ENCODE data around the gene LRRC46.

Gene LRRC46

DNA sequence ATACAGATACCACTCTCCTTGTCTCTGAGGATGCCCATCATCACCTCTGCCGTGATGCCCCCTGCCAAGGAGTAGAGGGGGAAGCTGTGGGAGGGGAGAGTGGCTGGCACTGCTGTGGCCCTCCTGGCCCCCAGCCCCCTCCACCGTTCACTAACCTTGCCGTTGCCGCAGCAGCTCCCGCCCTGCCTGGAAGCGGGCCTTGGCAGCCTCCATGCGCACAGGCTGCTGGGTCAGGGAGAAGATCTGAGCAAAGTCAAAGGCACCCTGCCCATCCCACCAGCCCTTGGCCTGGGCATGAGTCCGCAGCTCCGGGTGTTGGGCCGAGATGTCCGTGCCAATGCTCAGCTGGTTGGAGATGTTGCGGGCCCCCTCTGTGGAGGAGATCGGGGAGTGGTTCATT is 7.2 kb downstream of the LRRC46 start:
- H3K27ac Mint-ChIP-seq = no peak overlapping the region
- H3K9me3 Mint-ChIP-seq = no peaks in the 10 kb centered on the region
- no peak for DNase-seq (ENCODE audit: low spot score in 2 of 2)
- ATAC-seq = no peak
- H3K4me3 Mint-ChIP-seq = no peak overlapping the region
- H3K36me3 Mint-ChIP-seq = peaks cover 6% of the 10 kb centered on the region
- H3K4me1 Mint-ChIP-seq = peaks cover 48% of the 10 kb centered on the region

DNA sequence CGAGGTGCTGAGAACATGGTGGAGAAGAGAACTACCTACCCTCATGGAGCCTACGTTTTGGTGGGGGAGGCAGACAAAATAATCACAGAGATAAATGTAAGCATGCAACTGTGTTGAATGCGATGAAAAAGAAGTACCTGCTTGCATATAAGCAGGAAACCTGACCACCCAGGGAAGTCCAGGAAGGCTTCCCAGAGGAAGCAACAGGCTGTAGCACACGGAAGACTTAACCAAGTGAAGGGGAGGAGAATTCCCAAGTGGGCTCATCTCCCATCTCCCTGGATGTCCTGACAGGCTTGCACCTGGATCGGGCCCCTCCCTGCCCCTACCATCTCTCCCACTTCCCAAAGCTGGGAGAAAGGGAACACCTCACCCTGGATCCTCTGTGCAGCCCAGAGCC is 7.6 kb downstream of the LRRC46 start:
- DNase-seq (ENCODE audit: low spot score in 2 of 2) = no peak
- no peak for ATAC-seq
- H3K36me3 Mint-ChIP-seq = peaks cover 6% of the 10 kb centered on the region
- H3K4me1 Mint-ChIP-seq = peaks cover 44% of the 10 kb centered on the region
- H3K9me3 Mint-ChIP-seq = no peaks in the 10 kb centered on the region
- no peak overlapping the region for H3K27ac Mint-ChIP-seq
- H3K4me3 Mint-ChIP-seq = no peak overlapping the region

- peaks cover 35% of the 10 kb centered on the region for H3K4me1 Mint-ChIP-seq
- H3K27ac Mint-ChIP-seq = peak overlapping the region; percentile 98
- ATAC-seq = no peak
- no peaks in the 10 kb centered on the region for H3K9me3 Mint-ChIP-seq
- H3K36me3 Mint-ChIP-seq = peaks cover 6% of the 10 kb centered on the region
- H3K4me3 Mint-ChIP-seq = peak overlapping the region; percentile 97
- no peak for DNase-seq (ENCODE audit: low spot score in 2 of 2)
Observed at GRCh38 chr17:47840001-47840741, 8.7 kb downstream of the LRRC46 start.

DNA sequence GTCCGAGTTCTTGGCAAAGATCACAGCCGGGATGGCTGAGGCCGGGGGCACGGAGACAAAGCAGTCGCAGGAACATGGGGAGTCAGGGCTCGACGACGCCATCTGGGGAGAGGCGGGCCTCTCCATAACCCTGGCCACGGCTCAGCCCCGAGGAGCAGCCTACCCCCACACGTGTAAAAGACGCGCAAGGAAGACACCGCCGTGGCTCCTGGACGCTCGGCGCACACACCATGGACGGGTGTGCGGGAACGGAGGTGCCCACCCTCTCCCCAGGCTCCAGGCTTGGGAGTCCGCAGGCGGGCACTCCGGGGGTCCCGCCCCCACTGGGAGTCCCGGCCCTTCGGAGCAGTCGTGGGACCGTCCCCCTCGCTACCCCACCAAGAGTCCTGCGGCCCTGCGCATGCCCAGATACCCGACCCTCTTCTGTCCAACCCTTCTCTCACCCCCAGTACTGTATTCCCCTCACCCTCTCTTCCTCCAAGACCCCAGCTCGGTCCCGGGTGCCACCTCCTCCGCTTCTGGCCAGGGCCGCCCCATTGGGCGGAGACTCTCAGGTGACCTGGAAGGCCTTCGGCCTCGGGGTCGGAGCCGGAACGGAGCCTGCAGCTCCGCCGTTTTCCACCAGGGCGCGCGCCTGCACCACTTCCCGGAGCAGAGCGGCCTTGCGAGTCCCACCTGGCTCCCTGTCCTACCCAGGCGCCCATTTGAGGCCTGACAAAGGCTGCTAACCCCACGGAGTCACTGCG is 9.4 kb downstream of the LRRC46 start, which contains the start of gene SCRN2:
SCRN2 (minus strand) TSS at position 532 of the 746 bp plus-strand sequence; CDS start at position 102, 430 bp downstream.
- DNase-seq (ENCODE audit: low spot score in 2 of 2) = peak; percentile 97 to 99
- peaks cover 6% of the 10 kb centered on the region for H3K36me3 Mint-ChIP-seq
- no peaks in the 10 kb centered on the region for H3K9me3 Mint-ChIP-seq
- H3K4me3 Mint-ChIP-seq = peak within 1 kb of the TSS; percentile 97
- peak within 1 kb of the TSS; percentile 98 for H3K27ac Mint-ChIP-seq
- H3K4me1 Mint-ChIP-seq = peaks cover 29% of the 10 kb centered on the region
- peak; percentile 95 for ATAC-seq

DNA sequence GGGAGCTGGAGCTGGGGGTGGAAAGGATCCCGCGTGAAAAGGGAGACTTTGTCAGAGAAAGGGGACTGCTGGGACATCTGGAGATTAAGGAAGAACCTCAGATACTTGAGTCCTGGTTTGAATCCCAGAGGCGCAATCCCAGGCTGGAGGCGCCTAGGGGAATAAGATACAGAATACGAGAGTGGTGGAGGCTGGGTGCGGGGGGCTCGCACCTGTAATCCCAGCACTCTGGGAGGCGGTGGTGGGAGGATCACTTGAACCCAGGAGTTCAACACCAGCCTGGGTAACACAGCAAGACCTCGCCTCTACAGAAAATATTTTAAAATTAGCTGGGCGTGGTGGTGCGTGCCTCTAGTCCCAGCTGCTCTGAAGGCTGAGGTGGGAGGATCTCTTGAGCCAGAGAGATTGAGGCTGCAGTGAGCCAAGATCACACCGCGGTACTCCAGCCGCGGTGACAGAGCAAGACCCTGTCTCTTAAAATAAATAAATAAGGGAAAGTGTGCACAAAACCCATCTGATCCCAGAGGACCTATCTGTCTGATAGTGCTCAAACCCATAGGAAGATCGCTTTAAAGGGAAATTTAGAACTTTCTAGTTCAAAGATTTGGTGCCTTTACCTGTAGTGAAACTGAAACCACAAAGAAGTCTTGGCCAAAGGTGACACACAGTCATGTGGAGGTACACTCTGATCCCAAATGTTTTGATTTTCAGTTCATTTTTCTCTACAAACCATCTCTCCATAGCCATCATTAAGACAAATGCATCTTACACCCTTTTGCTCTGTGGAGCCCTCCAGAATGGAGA is 10.2 kb downstream of the LRRC46 start:
- peak overlapping the region; percentile 98 for H3K27ac Mint-ChIP-seq
- no peaks in the 10 kb centered on the region for H3K9me3 Mint-ChIP-seq
- ATAC-seq = no peak
- peaks cover 29% of the 10 kb centered on the region for H3K4me1 Mint-ChIP-seq
- peaks cover 6% of the 10 kb centered on the region for H3K36me3 Mint-ChIP-seq
- DNase-seq (ENCODE audit: low spot score in 2 of 2) = no peak
- peak overlapping the region; percentile 97 for H3K4me3 Mint-ChIP-seq

DNA sequence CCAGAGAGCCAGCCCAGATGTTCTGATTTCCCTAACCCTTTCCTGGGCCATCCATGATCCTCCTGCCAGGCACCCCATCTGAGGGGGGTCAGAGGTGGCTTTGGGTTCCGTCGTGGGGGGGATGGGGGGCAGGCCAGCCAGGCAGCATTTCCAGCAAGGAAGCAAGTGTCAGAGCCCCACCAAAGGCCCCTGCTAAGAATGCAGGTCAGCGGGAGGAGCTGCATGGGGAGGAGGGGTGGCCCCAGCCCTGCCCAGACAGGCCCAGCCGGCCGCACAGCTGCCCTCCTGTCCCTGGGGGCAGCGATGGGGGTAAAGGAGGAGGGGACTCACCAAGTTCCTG is 11.9 kb downstream of the LRRC46 start:
- Mint-ChIP-seq H3K27ac (no peak overlapping the region), H3K36me3 (no peaks in the 10 kb centered on the region), H3K4me3 (no peak overlapping the region), H3K4me1 (peaks cover 36% of the 10 kb centered on the region), H3K9me3 (no peaks in the 10 kb centered on the region)
- ATAC-seq (no peak), DNase-seq (ENCODE audit: low spot score in 2 of 2) (no peak)

GRCh38 chr17:47844227-47844626 is 12.8 kb downstream of the LRRC46 start:
- peaks cover 34% of the 10 kb centered on the region for H3K4me1 Mint-ChIP-seq
- H3K4me3 Mint-ChIP-seq = no peak overlapping the region
- DNase-seq (ENCODE audit: low spot score in 2 of 2) (no peak), ATAC-seq (no peak)
- no peaks in the 10 kb centered on the region for H3K36me3 Mint-ChIP-seq
- H3K27ac Mint-ChIP-seq = no peak overlapping the region
- H3K9me3 Mint-ChIP-seq = no peaks in the 10 kb centered on the region

DNA sequence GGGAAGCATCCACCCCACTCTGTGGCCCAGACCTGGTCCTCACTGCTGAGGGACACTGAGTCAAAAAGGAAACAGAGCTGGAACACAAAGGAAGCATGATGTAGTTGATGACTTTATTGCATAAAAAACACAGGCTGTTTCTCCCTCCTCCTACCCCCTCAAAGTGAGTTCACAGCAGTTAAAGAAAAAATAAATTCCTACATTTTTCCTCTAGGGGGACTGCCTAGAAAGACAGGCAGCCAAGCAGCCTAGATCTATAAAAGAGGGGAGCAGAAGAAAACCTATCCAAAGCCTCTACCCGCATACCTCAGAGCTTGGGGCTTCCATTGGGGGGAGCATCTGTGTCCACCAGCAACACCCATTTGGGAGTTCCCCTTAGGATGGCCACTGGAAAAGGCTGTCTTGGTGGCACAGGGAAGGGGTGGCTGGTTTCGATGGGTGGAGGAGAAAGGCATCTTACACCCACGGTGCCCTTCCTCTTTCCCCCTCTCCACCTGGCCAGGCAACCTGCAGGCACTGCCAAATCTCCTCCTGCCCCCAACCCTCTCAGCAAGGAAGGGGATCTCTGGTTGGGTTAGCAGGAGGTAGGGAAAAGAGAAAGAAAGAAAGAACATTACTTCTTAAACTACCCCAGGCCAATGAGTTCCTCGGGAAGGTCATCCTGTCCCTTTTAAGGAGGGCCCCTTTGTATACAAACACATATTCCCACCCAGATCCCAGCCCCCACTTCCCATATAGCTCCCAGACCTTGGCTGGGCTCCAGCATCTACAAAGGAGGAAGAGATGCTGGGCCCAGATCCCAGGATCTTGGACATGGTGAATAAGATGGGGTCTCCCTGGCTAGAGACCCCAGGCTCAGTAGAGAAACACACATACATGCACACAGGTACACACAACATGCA is 13.6 kb downstream of the LRRC46 start:
- Mint-ChIP-seq H3K9me3 (no peaks in the 10 kb centered on the region), H3K27ac (no peak overlapping the region), H3K4me1 (peaks cover 28% of the 10 kb centered on the region), H3K4me3 (no peak overlapping the region), H3K36me3 (no peaks in the 10 kb centered on the region)
- DNase-seq (ENCODE audit: low spot score in 2 of 2) = no peak
- no peak for ATAC-seq

- Mint-ChIP-seq H3K36me3 (no peaks in the 10 kb centered on the region), H3K27ac (no peak overlapping the region), H3K4me3 (no peak overlapping the region), H3K9me3 (no peaks in the 10 kb centered on the region), H3K4me1 (peaks cover 27% of the 10 kb centered on the region)
- no peak for ATAC-seq
- DNase-seq (ENCODE audit: low spot score in 2 of 2) = no peak
Observed at GRCh38 chr17:47845716-47846075, 14.2 kb downstream of the LRRC46 start.

DNA sequence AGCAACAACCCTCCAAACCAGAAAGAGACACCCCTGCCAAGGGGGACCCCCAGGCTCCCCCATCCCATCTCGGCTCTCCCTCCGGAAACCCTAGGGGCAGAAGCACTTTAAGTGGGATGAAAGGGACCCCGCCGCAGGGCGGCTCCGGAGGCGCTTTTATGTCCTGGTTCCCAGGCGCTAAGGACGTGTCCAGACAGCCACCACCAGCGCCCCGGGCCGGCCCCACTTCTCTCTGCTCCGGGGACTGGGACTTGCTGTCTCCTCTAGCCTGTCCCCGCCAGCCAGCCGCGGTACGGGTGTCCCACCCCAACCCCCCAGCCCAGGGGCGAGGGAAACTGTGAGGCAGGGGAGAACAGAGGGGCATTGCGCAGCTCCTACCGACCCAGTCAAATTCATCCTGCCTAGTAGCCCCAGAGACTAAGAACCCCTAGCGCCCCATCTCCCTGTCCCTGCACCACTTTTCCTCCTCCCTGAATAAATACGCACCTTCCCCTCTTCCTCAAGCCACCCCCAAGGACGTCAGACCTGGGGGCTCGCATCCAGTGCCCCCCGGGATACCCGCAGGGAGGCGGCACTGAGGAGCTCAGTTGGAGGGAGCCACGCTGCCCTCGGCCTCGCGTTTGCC is 15.4 kb downstream of the LRRC46 start:
- DNase-seq (ENCODE audit: low spot score in 2 of 2) (no peak), ATAC-seq (no peak)
- Mint-ChIP-seq H3K36me3 (no peaks in the 10 kb centered on the region), H3K4me1 (peaks cover 23% of the 10 kb centered on the region), H3K27ac (no peak overlapping the region), H3K9me3 (no peaks in the 10 kb centered on the region), H3K4me3 (no peak overlapping the region)

GRCh38 chr17:47847341-47848197 is 16.1 kb downstream of the LRRC46 start:
- Mint-ChIP-seq H3K9me3 (no peaks in the 10 kb centered on the region), H3K36me3 (no peaks in the 10 kb centered on the region), H3K4me1 (peaks cover 31% of the 10 kb centered on the region), H3K4me3 (no peak overlapping the region), H3K27ac (no peak overlapping the region)
- ATAC-seq (no peak), DNase-seq (ENCODE audit: low spot score in 2 of 2) (no peak)

DNA sequence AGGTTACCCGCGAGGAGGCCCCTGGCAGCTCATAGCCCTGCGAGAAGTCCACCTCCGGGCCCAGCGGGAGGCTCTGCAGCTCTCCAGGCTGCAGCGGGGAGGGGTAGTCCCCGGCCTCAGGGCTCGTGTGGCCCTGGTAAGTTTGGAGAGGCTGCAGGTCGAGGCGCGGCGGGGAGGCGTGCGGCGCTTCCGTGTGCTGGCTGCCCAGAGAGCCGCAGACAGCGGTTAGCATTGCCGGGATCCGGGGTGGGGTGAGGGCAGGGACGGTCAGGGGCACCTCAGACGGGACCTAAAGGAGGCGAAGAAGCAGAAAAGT is 16.7 kb downstream of the LRRC46 start:
- H3K27ac Mint-ChIP-seq = no peak overlapping the region

DNA sequence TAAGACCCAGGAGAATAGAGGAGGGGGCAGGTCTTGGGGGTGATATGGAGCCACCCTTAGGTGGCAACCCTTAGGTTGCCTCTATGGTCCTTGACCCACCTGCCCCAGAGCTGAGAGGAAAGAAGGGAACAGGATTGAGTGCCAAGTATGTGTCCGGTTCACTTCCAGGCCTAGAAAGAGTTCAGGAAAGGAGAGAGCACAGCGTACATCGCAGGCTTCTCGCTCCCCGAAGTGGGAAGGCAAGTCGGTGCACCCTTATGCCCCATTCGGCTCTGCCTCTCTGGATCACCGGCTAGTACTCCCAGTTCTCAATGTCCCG is 18.9 kb downstream of the LRRC46 start:
- no peaks in the 10 kb centered on the region for H3K9me3 Mint-ChIP-seq
- no peaks in the 10 kb centered on the region for H3K36me3 Mint-ChIP-seq
- ATAC-seq (no peak), DNase-seq (ENCODE audit: low spot score in 2 of 2) (no peak)
- no peak overlapping the region for H3K27ac Mint-ChIP-seq
- peaks cover 26% of the 10 kb centered on the region for H3K4me1 Mint-ChIP-seq
- peak overlapping the region; percentile 67 for H3K4me3 Mint-ChIP-seq

More for the DNA sequence above, 16.7 kb downstream of the LRRC46 start:
- H3K36me3 Mint-ChIP-seq = no peaks in the 10 kb centered on the region
- no peak for DNase-seq (ENCODE audit: low spot score in 2 of 2)
- no peaks in the 10 kb centered on the region for H3K9me3 Mint-ChIP-seq
- ATAC-seq = no peak
- H3K4me3 Mint-ChIP-seq = no peak overlapping the region
- H3K4me1 Mint-ChIP-seq = peaks cover 26% of the 10 kb centered on the region

Data from stimulated activated effector memory CD8-positive, alpha-beta T cell treated with anti-CD3 and anti-CD28 coated beads, Interleukin-12 subunit alpha, Interleukin-12 subunit beta, amount 100 ng/mL, for 72 hours (primary cell).